Dermis microvascular lymphatic vessel endothelial cell (primary cell): ENCODE results near the gene ACAP3. TPM values are rescaled to one million over a fixed set of nuclear protein-coding genes. Genes with fewer than 3 reads are reported as not detected.

Source experiments
- DNase-seq, 2 donors: peaks; one replicate each; pipeline versions ENCODE4 v3.0.0 to v3.0.0-alpha.2; 2010; ENCODE audit warnings: low read depth in 2 of 2
- total RNA-seq: library from RNA; depleted of rRNA; stranded (reverse); fragments of >200 nt; gene quantifications from 2 replicates; pipeline ENCODE4 v1.2.1, GENCODE V29; 2014

The ACAP3 gene
- total RNA-seq, 1 donor from 2014 or later, result 11.8 TPM

DNA sequence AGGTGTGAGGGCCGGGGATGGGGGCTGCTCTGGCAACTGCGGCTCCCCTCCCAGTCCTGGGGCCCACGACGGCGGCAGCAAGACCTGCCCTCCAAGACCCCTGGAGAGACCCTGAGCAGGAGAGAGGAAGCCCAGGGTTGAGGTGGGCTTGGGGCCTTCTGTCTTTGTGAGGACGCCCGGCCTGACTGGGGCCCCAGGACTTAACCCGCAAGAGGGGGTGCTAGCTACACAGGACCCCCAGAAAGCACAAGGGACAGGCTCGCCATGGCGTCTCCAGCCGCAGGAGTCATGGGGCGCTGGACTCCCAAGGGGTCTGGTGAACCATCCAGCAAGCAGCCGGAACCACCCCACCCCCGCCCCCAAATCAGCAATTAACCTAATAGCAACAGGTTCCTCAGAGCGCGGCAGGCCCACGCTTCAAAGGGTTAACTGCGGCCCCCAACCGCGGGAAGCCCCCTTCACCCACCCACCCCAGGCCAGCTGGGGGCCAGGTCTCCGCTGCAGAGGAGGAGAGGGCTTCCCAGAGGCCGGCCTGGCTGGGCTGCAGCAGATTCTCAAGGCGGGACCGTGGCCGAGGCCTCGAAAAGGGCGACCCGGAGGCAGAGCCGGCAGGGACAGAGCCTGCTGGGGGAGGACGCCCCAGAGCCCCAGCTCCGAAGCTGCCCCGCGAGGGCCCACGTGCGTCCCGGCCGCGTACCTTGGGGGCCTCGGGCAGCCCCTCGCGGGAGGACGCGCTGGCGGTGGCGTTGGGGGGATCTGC is 61.7 kb downstream of the ACAP3 start:
- no peak for DNase-seq

DNA sequence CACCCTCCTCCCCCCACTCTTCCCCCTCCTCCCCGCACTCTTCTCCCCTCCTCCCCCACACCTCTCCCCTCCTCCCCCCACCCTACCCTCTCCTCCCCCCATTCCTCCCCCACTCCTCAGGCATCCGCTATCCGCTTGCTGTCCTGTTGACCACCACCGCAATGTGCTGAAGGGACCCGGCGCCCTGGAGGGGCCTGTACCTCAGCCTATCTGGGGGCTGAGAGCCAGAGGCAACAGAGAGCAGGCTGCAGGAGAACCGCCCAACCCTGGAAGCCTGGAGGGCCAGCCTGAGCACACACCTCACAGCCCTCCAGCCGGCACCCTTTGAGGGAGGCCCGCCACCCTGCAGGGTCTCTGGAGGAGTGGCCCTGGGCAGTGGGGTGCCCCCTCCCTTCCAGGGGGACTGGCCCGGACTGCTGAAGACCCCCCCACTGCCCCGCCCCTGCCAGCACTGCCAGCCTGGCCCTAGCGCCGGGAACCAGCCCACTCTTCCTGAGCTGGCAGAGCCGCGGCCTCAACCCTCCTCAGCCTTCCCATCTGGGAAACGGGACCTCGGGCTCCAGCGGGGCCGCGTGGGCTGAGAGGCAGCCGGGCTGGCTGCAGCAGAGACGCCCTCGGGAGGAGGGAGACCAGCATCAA is 62.4 kb downstream of the ACAP3 start:
- no peak for DNase-seq

DNA sequence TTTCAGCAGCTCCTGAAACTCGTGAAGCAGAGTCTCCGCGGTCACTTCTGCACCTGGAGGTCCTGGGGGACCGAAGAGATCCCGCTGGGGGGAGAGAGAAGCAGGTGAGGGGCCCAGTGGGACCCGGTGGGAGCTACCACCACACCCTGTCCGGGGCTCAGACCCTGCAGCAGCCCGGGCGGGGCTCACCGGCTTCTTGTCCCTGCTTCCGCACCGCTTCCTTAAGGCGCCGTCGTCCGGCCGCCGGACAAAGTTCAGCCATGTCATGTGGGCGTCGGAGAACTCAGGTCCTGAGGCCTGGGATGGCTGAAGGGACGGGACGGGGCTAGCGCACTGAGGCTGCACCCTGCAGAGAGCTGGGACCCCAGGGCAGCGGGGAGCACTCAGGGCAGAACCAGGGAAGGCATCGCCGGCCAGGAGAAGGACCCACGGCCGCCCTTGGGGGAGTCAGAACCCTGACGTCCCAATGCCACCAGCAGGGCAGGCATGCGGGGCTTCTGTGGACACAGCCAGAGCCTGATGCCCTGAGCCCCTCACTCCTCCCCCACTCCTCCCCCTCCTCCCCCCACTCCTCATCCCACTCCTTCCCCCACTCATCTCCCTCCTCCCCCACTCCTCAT is 63.4 kb downstream of the ACAP3 start:
- no peak for DNase-seq

DNA sequence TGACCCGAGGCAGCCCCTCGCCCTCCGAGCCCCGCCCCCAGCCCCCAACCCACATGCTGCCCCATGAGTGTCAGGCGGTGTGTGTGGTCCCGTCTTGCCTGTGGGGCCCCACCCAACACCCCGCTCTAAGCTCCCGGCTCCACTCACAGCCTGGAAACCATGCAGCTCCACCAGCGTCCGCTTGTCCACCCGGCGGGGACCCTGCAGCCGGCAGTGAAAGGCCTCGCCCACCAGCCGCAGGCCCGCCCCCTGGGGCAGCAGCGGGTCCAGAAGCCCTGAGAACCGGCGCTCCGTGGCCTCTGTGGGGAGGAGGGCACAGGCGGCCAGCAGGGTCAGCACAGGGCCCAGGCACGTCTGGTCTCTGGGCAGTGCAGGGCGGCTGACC is 63.9 kb downstream of the ACAP3 start:
- DNase-seq, result no peak

- no peak for DNase-seq
Measured at GRCh38 chr1:1243266-1243660, 64.5 kb downstream of the ACAP3 start.

DNA sequence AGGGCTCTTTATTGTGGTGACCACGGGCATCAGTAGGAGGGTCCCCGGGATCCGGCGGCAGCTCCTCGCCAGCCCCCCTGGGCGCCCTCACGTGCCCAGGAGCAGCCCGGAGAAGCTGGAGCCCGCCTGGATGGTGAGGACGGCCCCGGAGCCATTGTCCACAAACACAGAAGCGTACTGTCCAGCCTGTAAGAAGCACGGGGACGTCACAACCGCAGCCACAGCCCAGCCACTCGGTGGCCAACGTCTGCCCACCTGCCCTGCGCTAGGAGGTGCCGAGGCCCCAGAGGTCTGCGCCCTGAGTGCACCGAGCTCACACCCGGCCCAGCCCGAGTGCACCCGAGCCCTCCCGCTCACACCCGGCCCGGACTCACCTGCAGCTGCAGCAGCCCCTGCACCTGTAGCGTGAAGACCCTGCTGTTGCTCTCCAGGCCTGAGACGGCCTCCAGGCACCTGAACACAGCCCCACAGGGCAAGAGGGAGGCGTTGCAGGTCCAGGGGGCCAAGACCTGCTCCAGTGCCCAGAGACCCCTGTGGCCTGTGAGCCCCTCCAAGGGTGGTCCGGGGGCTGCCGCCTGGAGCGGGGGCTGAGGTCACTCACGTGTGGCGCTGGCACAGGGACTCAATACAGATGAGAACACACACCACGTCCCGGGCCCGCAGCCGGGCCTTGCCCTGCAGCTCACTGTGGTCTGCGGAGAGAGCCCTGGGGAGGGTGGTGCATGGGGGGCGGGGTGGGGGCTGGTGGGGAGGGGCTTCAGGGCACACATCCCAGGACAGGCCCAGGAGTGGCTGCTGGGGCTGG is 65.1 kb downstream of the ACAP3 start:
- no peak for DNase-seq

Other genes with a start within 250 kb of the ACAP3 start
- gene RNF223, start 233.6 kb downstream of the ACAP3 start, total RNA-seq, result under 0.01 TPM in 1 of 2 replicates, not detected in the other
- 5.0 and 9.1 TPM in 2 replicates for gene C1orf159, start 191.8 kb downstream of the ACAP3 start, total RNA-seq
- gene TTLL10, start 134.1 kb downstream of the ACAP3 start, total RNA-seq, result not detected in 2 replicates
- gene TNFRSF18, start 101.3 kb downstream of the ACAP3 start, total RNA-seq, result 0.26 and 0.51 TPM in 2 replicates
- gene TNFRSF4, start 93.8 kb downstream of the ACAP3 start, total RNA-seq, result 1.5 and 3.7 TPM in 2 replicates
- 70.0 and 104 TPM in 2 replicates for gene SDF4, start 75.9 kb downstream of the ACAP3 start, total RNA-seq
- gene B3GALT6, start 75.7 kb downstream of the ACAP3 start, total RNA-seq, result 16.8 and 32.7 TPM in 2 replicates
- 0.25 and 0.51 TPM in 2 replicates for gene C1QTNF12, start 61.2 kb downstream of the ACAP3 start, total RNA-seq
- 30.0 and 42.0 TPM in 2 replicates for gene UBE2J2, start 34.1 kb downstream of the ACAP3 start, total RNA-seq
- 0.13 and 0.38 TPM in 2 replicates for gene SCNN1D, start 27.5 kb downstream of the ACAP3 start, total RNA-seq
- gene PUSL1, start 667 bp upstream of the ACAP3 start, total RNA-seq, result 9.8 and 13.5 TPM in 2 replicates
- 49.6 and 71.7 TPM in 2 replicates for gene INTS11, start 16.7 kb upstream of the ACAP3 start, total RNA-seq
- gene CPTP, start 16.9 kb upstream of the ACAP3 start, total RNA-seq, result 10.8 and 22.3 TPM in 2 replicates
- under 0.01 and 0.25 TPM in 2 replicates for gene TAS1R3, start 23.4 kb upstream of the ACAP3 start, total RNA-seq
- 32.6 and 37.2 TPM in 2 replicates for gene DVL1, start 41.5 kb upstream of the ACAP3 start, total RNA-seq
- 0.25 TPM in 1 of 2 replicates, not detected in the other for gene MXRA8, start 50.6 kb upstream of the ACAP3 start, total RNA-seq
- 75.2 and 83.3 TPM in 2 replicates for gene AURKAIP1, start 67.3 kb upstream of the ACAP3 start, total RNA-seq
- 44.2 and 73.3 TPM in 2 replicates for gene CCNL2, start 91.4 kb upstream of the ACAP3 start, total RNA-seq
- 88.1 and 95.9 TPM in 2 replicates for gene MRPL20, start 99.4 kb upstream of the ACAP3 start, total RNA-seq
- gene ANKRD65, start 113.3 kb upstream of the ACAP3 start, total RNA-seq, result 0.25 and 0.26 TPM in 2 replicates
- gene VWA1, start 127.8 kb upstream of the ACAP3 start, total RNA-seq, result 6.9 and 7.7 TPM in 2 replicates
- 0.39 and 0.89 TPM in 2 replicates for gene ATAD3C, start 141.8 kb upstream of the ACAP3 start, total RNA-seq
- gene ATAD3B, start 163.8 kb upstream of the ACAP3 start, total RNA-seq, result 13.3 and 16.6 TPM in 2 replicates
- 25.0 and 27.4 TPM in 2 replicates for gene ATAD3A, start 204.2 kb upstream of the ACAP3 start, total RNA-seq
- 1.0 and 1.4 TPM in 2 replicates for gene TMEM240, start 232.7 kb upstream of the ACAP3 start, total RNA-seq